Osteocyte (in vitro differentiated cells): ENCODE results near the gene EXTL1. TPM values are rescaled to one million over a fixed set of nuclear protein-coding genes. Genes with fewer than 3 reads are reported as not detected.

Experiments used
- DNase-seq: peaks from one replicate; pipeline ENCODE4 v3.0.0; 2021; ENCODE audit warnings: mixed read lengths; ENCODE audit not compliant: unreplicated experiment; ENCODE audit errors: extremely low spot score
- H3K27ac Mint-ChIP-seq: one replicate; pipeline ENCODE4 v1.8.0; 2021; ENCODE audit warnings: mild to moderate bottlenecking, mixed read lengths; ENCODE audit not compliant: unreplicated experiment
- H3K27me3 Mint-ChIP-seq: one replicate; pipeline ENCODE4 v1.8.0; 2021; ENCODE audit warnings: mixed read lengths; ENCODE audit not compliant: unreplicated experiment
- H3K36me3 Mint-ChIP-seq: one replicate; pipeline ENCODE4 v1.8.0; 2021; ENCODE audit warnings: mixed read lengths; ENCODE audit not compliant: unreplicated experiment
- H3K4me1 Mint-ChIP-seq: one replicate; pipeline ENCODE4 v1.8.0; 2021; ENCODE audit warnings: mixed read lengths; ENCODE audit not compliant: unreplicated experiment
- H3K4me3 Mint-ChIP-seq: one replicate; pipeline ENCODE4 v1.8.0; 2021; ENCODE audit warnings: mild to moderate bottlenecking, moderate library complexity, mixed read lengths; ENCODE audit not compliant: unreplicated experiment
- H3K9me3 Mint-ChIP-seq: one replicate; pipeline ENCODE4 v1.8.0; 2021; ENCODE audit warnings: mixed read lengths; ENCODE audit not compliant: unreplicated experiment
- total RNA-seq: library from RNA; stranded (reverse); gene quantifications from 2 replicates; pipeline ENCODE4 v1.2.1, GENCODE V29; 2021
- TF ChIP-seq, protein P1 (sequence below): fragments of 200-600 bp; sonication (generic); IDR thresholded peaks from 2 replicates; pipeline ENCODE4 v1.5.0; 2021; ENCODE audit warnings: antibody characterized with exemption, mild to moderate bottlenecking, moderate library complexity

The EXTL1 gene
- total RNA-seq, 1 donor from 2014 or later = 0.30 TPM

DNA sequence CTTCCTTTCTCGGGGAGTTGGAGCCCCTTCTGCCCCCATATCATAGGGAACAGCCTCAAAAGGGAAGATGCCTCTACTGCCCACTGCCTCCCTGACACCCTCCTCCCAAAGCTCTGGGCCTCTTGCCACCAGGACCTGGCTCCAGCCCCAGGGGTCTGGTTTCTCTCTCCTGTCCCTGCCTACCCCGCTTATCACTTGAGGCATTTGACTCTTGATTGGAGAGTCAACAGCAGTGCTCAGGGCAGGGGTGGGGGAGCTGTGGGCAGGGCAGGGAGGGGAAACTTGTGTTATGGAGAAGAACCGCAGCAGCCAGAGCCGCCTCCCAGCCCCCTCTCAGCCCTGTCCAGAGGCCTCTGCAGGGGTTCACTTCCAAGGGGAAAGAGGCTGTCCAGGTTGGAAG lies 45.3 kb downstream of the EXTL1 start:
- Mint-ChIP-seq H3K27ac (no peak overlapping the region), H3K27me3 (peaks cover 19% of the 10 kb centered on the region)

DNA sequence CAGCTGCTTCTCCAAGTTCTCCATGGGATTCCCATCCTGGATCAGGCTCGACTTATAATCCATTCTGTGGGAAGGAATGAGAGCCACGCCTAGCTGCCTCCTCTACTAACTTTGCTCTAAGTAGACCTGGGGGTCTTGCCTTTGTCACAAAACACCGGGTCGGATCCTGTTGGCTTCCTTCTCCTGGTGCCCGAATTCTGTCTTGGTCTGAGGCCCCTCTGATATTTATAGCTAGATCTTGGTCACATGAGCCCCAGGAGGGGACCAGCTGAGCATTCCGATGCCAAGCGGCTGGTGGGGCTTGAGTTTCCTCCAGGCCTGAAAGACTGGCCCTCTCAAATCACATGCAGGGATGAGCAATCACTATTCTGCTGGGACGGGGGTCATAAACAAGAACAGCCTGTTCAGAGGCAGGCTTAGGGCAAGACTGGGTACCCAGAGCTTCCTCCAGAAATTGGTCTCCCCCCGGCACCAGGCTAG lies 45.9 kb downstream of the EXTL1 start, which contains the start of gene TRIM63:
TSS of gene TRIM63 (minus strand) at position 199 of the 480 bp plus-strand sequence. CDS start at position 63, 136 bp downstream.
- H3K36me3 Mint-ChIP-seq = no peaks in the 10 kb centered on the region
- H3K4me3 Mint-ChIP-seq = no peak within 1 kb of the TSS
- H3K27me3 Mint-ChIP-seq = peaks cover 23% of the 10 kb centered on the region
- TF ChIP-seq, protein P1, sequence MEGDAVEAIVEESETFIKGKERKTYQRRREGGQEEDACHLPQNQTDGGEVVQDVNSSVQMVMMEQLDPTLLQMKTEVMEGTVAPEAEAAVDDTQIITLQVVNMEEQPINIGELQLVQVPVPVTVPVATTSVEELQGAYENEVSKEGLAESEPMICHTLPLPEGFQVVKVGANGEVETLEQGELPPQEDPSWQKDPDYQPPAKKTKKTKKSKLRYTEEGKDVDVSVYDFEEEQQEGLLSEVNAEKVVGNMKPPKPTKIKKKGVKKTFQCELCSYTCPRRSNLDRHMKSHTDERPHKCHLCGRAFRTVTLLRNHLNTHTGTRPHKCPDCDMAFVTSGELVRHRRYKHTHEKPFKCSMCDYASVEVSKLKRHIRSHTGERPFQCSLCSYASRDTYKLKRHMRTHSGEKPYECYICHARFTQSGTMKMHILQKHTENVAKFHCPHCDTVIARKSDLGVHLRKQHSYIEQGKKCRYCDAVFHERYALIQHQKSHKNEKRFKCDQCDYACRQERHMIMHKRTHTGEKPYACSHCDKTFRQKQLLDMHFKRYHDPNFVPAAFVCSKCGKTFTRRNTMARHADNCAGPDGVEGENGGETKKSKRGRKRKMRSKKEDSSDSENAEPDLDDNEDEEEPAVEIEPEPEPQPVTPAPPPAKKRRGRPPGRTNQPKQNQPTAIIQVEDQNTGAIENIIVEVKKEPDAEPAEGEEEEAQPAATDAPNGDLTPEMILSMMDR = no peak
- no peak for DNase-seq
- H3K4me1 Mint-ChIP-seq = no peaks in the 10 kb centered on the region
- no peak within 1 kb of the TSS for H3K27ac Mint-ChIP-seq
- no peaks in the 10 kb centered on the region for H3K9me3 Mint-ChIP-seq

More for the DNA sequence above, 45.3 kb downstream of the EXTL1 start:
- Mint-ChIP-seq H3K4me1 (no peaks in the 10 kb centered on the region), H3K36me3 (no peaks in the 10 kb centered on the region), H3K4me3 (no peak overlapping the region), H3K9me3 (no peaks in the 10 kb centered on the region)
- TF ChIP-seq, protein P1 = no peak
- DNase-seq = no peak

DNA sequence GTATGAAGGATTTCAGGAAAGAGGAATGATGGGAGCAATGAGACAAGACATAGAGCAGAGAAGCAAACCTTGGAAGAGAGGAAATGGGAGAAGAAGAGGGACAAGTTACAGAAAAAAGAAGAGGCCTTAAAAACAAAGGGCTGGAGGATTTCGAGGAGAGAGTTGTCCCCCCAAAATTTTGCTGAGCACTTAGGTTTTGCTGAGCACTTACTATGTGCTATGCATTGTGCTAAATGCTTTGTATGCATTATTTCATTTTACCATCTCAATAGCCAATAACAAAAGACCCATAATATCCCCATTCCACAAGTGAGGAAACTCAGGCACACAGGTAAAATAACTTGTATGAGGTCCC lies 48.3 kb downstream of the EXTL1 start:
- H3K4me3 Mint-ChIP-seq = no peak overlapping the region
- TF ChIP-seq, protein P1 = no peak
- no peaks in the 10 kb centered on the region for H3K9me3 Mint-ChIP-seq
- no peaks in the 10 kb centered on the region for H3K4me1 Mint-ChIP-seq
- H3K36me3 Mint-ChIP-seq = no peaks in the 10 kb centered on the region
- peaks cover 32% of the 10 kb centered on the region for H3K27me3 Mint-ChIP-seq
- no peak for DNase-seq
- H3K27ac Mint-ChIP-seq = no peak overlapping the region

DNA sequence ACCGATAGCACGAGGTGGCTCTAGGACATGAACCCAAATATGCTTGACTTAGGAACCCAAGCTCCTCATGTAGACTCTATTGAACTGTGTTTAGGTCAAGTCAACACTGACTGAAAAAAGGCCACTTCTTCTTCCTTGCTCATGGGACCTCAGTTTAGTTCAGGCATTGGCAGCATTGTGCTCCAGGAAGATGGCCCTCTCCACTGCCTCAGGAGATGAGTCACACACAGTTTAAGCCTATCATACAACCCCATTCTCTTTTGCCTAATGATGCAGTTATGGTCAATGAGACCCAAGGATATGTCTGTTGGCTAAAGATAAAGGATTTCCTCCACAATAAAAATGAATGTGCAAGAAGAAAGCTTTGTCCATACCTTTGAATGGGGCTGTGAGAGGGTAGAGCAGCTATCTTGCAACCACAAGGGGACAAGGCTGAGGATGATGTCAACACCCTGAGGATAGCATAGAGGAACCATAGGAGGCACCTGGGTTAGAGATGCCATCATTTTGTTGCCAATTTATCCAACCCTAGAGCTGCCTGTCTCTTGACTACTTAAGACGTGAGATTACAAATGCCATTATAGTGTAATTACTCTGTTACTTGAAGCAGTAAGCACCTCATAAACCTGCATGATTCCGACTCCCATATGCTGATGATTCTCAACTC lies 48.9 kb downstream of the EXTL1 start:
- no peak overlapping the region for H3K27ac Mint-ChIP-seq
- no peaks in the 10 kb centered on the region for H3K36me3 Mint-ChIP-seq
- peaks cover 32% of the 10 kb centered on the region for H3K27me3 Mint-ChIP-seq
- no peak overlapping the region for H3K4me3 Mint-ChIP-seq
- no peaks in the 10 kb centered on the region for H3K9me3 Mint-ChIP-seq
- TF ChIP-seq, protein P1 = no peak
- H3K4me1 Mint-ChIP-seq = no peaks in the 10 kb centered on the region
- no peak for DNase-seq

DNA sequence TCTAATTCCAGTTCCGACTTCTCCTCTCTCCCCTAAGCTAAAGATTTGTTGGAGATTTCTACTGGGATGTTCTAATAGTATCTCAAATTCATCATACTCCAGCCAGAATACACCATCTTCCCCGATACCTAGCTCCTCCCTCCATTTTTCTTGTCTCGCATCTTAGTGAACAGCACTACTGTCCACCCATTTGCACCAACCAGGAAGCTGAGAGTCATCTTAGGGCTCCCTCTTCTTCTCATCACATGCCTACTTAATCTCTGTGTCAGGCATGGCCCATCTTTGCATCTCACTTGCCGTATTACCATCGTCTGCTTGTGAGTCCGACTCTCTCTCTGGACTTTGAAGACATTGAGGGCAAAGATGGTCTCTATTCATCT lies 49.4 kb downstream of the EXTL1 start:
- Mint-ChIP-seq H3K27ac (no peak overlapping the region), H3K4me3 (no peak overlapping the region), H3K4me1 (no peaks in the 10 kb centered on the region), H3K9me3 (no peaks in the 10 kb centered on the region), H3K27me3 (peaks cover 32% of the 10 kb centered on the region), H3K36me3 (no peaks in the 10 kb centered on the region)
- TF ChIP-seq, protein P1 = no peak
- no peak for DNase-seq
